H1 (cell line): ENCODE results near the gene CIRBP. TPM values are rescaled to one million over a fixed set of nuclear protein-coding genes. Genes with fewer than 3 reads are reported as not detected.

Experiments used
- NRF1 ChIP-seq: IDR thresholded peaks from 2 replicates; pipeline ENCODE4 v1.6.1; 2011; ENCODE audit warnings: mild to moderate bottlenecking, low read depth, low read length, improper control_type of control experiment
- polyA plus RNA-seq, 7 experiments: library from polyadenylated mRNA; depleted of rRNA in 3 of 7; stranded (reverse) in 5 of 7; unstranded in 2 of 7; fragments of >200 nt in 5 of 7; fragments of 200-250 nt in 2 of 7; gene quantifications; 1 replicate in 5 of 7; 2 replicates in 1 of 7; 4 replicates in 1 of 7; pipeline versions ENCODE4 v1.2.1 to v1.2.3, GENCODE V29; 2011 to 2013; ENCODE audit warnings: missing spikeins in 2 of 7, mixed read lengths in 2 of 7
- total RNA-seq: library from RNA; stranded (reverse); fragmentation: NEBNext Ultra II Directional; extraction: Animal tissue kit (Norgen Biotek cat#: 25700); gene quantifications from 2 replicates; pipeline ENCODE4 v1.2.1, GENCODE V29; 2021

Gene CIRBP
- total and polyA plus RNA-seq, 2 of the 8 experiments (the other 6 are each of a cell fraction or from before 2014, with no cell fraction given), result 175 to 199 TPM

DNA sequence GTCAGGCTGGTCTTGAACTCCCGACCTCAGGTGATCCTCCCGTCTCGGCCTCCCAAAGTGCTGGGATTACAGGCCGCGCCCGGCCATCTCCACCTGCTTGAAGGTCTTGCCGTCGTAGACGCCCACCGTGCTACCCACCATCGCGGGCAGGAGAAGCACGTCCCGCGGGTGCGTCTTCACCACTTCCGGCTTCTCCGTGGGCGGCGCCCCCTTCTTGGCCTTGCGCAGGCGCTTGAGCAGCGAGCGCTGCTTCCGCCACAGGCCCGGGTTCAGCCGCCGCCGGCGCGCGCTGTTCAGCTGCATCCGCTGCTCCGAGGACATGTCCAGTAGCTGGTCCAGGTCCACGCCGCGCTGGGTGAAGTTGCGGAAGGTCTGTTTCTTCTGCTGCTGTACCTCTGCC, 38.2 kb downstream of the CIRBP start (continued):
- TF ChIP-seq NRF1, result no peak
